Measurements from ENCODE around the gene FGD5.
"Not testable (repeated sequence)": the region's sequence is repeated elsewhere in the genome, so short reads cannot be mapped to it uniquely, and the experiment has no call there.

The FGD5 gene

DNA sequence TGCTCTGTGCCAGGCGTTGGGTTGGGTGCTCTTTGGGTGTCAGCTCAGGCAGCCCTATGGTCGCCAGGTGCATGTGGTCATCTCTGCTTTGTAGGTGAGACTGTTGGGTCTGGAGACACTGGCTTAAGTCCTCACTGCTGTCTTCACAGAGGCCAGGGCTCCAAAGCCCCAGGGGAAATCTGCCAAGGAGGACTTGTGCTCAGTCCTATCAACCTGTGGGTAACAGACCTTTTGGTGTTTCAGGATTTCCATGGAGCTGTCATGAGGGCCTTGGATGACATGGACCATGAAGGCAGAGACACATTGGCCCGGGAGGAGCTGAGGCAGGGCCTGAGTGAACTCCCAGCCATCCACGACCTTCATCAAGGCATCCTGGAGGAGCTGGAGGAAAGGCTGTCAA is 78.5 kb downstream of the FGD5 start:
- Histone ChIP-seq H3K36me3 (ENCODE audit: control insufficient read depth, insufficient read depth, low read length) (no peaks in the 10 kb centered on the region), H3K27me3 (replicated peaks; ENCODE audit: control insufficient read depth, insufficient read depth, low read length) (no peaks in the 10 kb centered on the region; the same call in 1 of the 2 replicates), H3K4me3 (replicated peaks; ENCODE audit: low read depth, low read length) (no peak overlapping the region)
- no peak for DNase-seq (ENCODE audit: extremely low read depth, insufficient read length)
- TF ChIP-seq, protein P1, sequence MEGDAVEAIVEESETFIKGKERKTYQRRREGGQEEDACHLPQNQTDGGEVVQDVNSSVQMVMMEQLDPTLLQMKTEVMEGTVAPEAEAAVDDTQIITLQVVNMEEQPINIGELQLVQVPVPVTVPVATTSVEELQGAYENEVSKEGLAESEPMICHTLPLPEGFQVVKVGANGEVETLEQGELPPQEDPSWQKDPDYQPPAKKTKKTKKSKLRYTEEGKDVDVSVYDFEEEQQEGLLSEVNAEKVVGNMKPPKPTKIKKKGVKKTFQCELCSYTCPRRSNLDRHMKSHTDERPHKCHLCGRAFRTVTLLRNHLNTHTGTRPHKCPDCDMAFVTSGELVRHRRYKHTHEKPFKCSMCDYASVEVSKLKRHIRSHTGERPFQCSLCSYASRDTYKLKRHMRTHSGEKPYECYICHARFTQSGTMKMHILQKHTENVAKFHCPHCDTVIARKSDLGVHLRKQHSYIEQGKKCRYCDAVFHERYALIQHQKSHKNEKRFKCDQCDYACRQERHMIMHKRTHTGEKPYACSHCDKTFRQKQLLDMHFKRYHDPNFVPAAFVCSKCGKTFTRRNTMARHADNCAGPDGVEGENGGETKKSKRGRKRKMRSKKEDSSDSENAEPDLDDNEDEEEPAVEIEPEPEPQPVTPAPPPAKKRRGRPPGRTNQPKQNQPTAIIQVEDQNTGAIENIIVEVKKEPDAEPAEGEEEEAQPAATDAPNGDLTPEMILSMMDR (IDR thresholded peaks at IDR 0.05; ENCODE audit: insufficient read depth, low read length, poor library complexity, severe bottlenecking), result no peak

DNA sequence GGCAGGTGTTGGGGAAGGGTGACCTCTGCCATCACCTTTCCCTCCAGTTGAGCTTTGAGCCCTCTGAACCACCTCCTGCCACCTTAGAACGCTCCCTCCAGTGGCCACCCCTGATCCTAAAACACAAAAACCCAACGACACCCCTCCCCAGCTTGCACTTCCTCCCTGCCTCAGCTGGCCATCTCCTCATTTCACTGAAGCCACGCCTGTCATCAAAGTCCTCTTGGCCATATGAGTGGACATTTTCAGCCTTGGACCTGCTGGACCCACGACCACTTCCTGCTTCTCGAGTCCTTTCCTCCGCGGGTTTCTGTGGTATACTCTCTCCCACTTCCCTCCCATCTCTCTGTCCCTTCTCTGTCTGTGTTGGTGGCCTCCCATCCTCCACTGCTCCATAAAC is 80.2 kb downstream of the FGD5 start:
- Histone ChIP-seq H3K36me3 (ENCODE audit: control insufficient read depth, insufficient read depth, low read length) (no peaks in the 10 kb centered on the region), H3K4me3 (replicated peaks; ENCODE audit: low read depth, low read length) (no peak overlapping the region), H3K27me3 (replicated peaks; ENCODE audit: control insufficient read depth, insufficient read depth, low read length) (no peaks in the 10 kb centered on the region; the same call in 1 of the 2 replicates)
- no peak for DNase-seq (ENCODE audit: extremely low read depth, insufficient read length)
- TF ChIP-seq, protein P1 (IDR thresholded peaks at IDR 0.05; ENCODE audit: insufficient read depth, low read length, poor library complexity, severe bottlenecking), result peak; percentile 4

DNA sequence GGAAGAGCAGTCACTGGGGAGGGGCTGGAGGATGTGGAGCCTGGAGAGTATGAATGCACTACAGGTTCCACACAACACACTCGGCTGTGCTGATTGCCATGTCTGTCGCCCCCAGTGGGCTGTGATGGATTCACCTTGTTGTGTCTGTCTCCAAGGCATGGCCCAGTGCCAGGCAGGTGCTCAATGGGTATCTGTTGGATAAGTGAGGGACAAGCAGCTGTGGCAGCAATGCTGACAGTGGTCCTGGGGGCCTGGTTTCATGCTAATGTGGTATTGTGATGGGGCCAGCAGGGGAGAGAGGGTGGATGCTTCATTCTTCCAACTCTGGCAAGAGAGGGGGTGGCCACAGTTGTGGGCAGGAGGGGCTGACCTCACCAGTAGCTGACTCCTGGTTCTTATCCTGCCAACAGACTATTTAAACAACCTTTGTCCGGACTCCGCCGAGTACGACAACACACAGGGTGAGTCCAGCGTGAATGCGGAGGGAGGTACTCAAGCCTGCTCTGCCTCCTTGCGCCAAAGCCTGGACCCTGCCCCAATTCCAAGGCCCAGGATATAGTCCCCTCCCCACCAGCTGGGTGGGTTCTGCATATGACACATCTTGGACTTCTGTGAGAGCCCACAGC is 81.3 kb downstream of the FGD5 start:
- H3K27me3 ChIP-seq (replicated peaks; ENCODE audit: control insufficient read depth, insufficient read depth, low read length), result no peaks in the 10 kb centered on the region; the same call in 1 of the 2 replicates
- H3K4me3 ChIP-seq (replicated peaks; ENCODE audit: low read depth, low read length), result no peak overlapping the region
- no peak for DNase-seq (ENCODE audit: extremely low read depth, insufficient read length)
- TF ChIP-seq, protein P1 (IDR thresholded peaks at IDR 0.05; ENCODE audit: insufficient read depth, low read length, poor library complexity, severe bottlenecking), result no peak
- H3K36me3 ChIP-seq (ENCODE audit: control insufficient read depth, insufficient read depth, low read length), result no peaks in the 10 kb centered on the region

DNA sequence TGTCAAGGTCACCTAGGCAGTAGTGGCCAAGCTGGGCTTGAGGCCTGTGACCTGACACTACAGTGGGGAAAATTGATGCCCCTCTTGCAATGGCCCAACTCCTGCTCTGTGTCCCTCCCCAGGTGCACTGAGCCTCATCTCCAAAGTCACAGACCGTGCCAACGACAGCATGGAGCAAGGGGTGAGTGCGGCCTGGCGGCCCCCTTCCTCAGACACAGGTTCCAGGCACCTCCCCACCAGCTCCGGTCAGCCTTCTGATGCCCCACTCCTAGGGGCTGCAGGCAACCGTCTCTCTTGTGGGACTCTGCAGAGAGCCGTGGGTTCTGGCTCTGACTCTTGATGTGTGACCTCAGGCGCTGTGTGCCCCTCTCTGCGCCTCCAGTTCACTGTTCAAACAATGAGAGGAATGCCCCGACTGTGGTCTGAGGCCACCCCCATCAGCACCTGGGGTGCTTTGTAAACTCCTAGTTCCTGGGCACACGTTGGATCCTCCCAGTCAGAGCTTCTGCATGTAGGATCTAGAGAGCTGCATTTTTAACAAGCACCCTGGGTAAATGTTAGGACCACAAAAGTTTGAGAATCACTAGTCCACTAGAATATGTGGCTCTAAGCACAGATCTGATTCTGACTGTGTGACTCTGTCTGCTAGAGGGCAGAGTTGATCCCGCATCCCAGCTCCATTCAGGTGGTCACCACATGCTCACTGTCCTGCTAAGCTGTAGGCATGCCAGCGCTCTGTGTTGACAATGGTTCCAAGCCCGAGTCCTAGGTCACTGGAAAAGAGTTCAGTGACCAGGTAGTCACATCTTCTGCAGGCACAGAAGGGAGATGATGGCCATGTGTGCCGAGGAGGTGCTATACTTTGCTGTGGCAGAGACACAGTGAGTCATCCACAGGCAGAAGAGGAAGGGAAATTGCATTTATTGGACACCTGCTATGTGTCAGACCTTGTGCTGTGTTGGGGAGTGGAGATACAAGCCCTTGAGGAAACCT is 82.4 kb downstream of the FGD5 start:
- H3K36me3 ChIP-seq (ENCODE audit: control insufficient read depth, insufficient read depth, low read length), result no peaks in the 10 kb centered on the region
- no peaks in the 10 kb centered on the region; the same call in 1 of the 2 replicates for H3K27me3 ChIP-seq (replicated peaks; ENCODE audit: control insufficient read depth, insufficient read depth, low read length)
- TF ChIP-seq, protein P1 (IDR thresholded peaks at IDR 0.05; ENCODE audit: insufficient read depth, low read length, poor library complexity, severe bottlenecking), result no peak
- no peak for DNase-seq (ENCODE audit: extremely low read depth, insufficient read length)
- H3K4me3 ChIP-seq (replicated peaks; ENCODE audit: low read depth, low read length), result no peak overlapping the region

DNA sequence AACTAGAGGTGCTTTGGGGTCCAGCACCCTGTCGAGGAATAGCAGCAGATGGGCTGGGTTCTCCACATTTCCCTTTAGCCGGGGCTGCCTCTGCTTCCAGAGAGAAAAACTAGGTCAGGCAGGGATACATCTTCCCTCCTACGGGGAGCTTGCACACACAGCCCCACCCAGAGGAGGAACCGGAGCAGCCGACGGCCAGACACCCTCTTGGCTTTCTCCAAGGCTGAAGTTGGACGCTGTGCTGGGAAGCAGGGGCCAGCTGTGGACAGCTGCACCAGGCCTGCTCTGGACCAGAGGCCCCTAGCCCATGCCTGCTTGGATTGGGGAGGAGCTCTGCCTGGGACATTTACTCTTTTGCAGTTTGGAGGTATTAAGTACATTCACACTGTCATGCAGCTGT is 84.0 kb downstream of the FGD5 start:
- Histone ChIP-seq H3K4me3 (replicated peaks; ENCODE audit: low read depth, low read length) (no peak overlapping the region), H3K27me3 (replicated peaks; ENCODE audit: control insufficient read depth, insufficient read depth, low read length) (no peaks in the 10 kb centered on the region), H3K36me3 (ENCODE audit: control insufficient read depth, insufficient read depth, low read length) (no peaks in the 10 kb centered on the region)
- DNase-seq (ENCODE audit: extremely low read depth, insufficient read length), result no peak
- TF ChIP-seq, protein P1 (IDR thresholded peaks at IDR 0.05; ENCODE audit: insufficient read depth, low read length, poor library complexity, severe bottlenecking), result no peak

DNA sequence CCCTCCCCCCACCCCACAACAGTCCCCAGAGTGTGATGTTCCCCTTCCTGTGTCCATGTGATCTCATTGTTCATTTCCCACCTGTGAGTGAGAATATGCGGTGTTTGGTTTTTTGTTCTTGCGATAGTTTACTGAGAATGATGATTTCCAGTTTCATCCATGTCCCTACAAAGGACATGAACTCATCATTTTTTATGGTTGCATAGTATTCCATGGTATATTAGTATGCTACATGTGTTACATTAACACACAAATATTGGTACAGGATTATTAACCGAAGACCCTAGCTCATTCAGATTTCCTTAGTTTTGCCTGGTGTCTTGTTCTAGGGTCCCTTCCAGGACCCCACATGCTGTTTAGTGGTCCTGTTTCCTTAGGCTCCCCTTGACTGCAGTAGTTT is 84.7 kb downstream of the FGD5 start:
- H3K27me3 ChIP-seq (replicated peaks; ENCODE audit: control insufficient read depth, insufficient read depth, low read length); H3K36me3 ChIP-seq (ENCODE audit: control insufficient read depth, insufficient read depth, low read length); DNase-seq (ENCODE audit: extremely low read depth, insufficient read length); H3K4me3 ChIP-seq (replicated peaks; ENCODE audit: low read depth, low read length): not testable (repeated sequence)

Measured in GM06990 (cell line).